Transverse colon (tissue), 4 donors: ENCODE measurements around the gene SOS1. TPM values are rescaled to one million over a fixed set of nuclear protein-coding genes. Genes with fewer than 3 reads are reported as not detected.

Experiments
- DNase-seq: peaks from one replicate; pipeline ENCODE4 v3.0.0-alpha.2; 2019
- H3K27ac ChIP-seq, 4 donors: fragments of 200-600 bp; sonication (generic); 2 replicates each; pipeline ENCODE4 v1.5.1; 2016 to 2018; ENCODE audit warnings: inconsistent platforms in 4 of 4
- H3K27me3 ChIP-seq: fragments of 200-600 bp; sonication (generic); 2 replicates; pipeline ENCODE4 v1.5.1; 2017; ENCODE audit warnings: inconsistent platforms
- H3K36me3 ChIP-seq, 4 donors: fragments of 200-600 bp; sonication (generic); 2 replicates each; pipeline ENCODE4 v1.5.1; 2017 to 2019; ENCODE audit warnings: inconsistent platforms in 4 of 4
- H3K4me1 ChIP-seq, 4 donors: fragments of 200-600 bp; sonication (generic); 2 replicates each; pipeline ENCODE4 v1.5.1; 2017 to 2020; ENCODE audit warnings: inconsistent platforms in 4 of 4
- H3K4me3 ChIP-seq, 4 donors: fragments of 200-600 bp; sonication (generic); 1 replicate in 1 of 4; 2 replicates in 3 of 4; pipeline versions ENCODE4 v1.5.1 to v1.6.1; 2017 to 2019; ENCODE audit warnings: inconsistent platforms in 4 of 4
- H3K9me3 ChIP-seq, 2 donors: fragments of 200-600 bp; sonication (generic); 2 replicates each; pipeline ENCODE4 v1.5.1; 2017 to 2019; ENCODE audit warnings: inconsistent platforms in 2 of 2
- EP300 ChIP-seq: sonication (generic); formaldehyde crosslinking; IDR thresholded peaks from one replicate; pipeline ENCODE4 v1.6.1; 2017; ENCODE audit warnings: antibody characterized with exemption, low read depth
- POLR2A ChIP-seq: fragments of 450-650 bp; IDR thresholded peaks from one replicate; pipeline ENCODE4 v1.6.1; 2016; ENCODE audit warnings: antibody characterized with exemption, mild to moderate bottlenecking, moderate library complexity
- POLR2AphosphoS5 ChIP-seq, 3 donors: sonication (generic); formaldehyde crosslinking; IDR thresholded peaks; one replicate each; pipeline ENCODE4 v1.6.1; 2016; ENCODE audit warnings: antibody characterized with exemption in 3 of 3
- WGBS, 2 donors: methylation state at CpG; one replicate each; pipeline ENCODE4 v1.1.5; 2018; ENCODE audit warnings: low coverage in 1 of 2; 5-methylcytosine and 5-hydroxymethylcytosine counted together
- in situ Hi-C, 4 donors: fragments of 200-750 bp; cut with MboI; loops; one replicate each; pipeline versions ENCODE4 v1.15.0 to v1.15.1; 2017; ENCODE audit warnings: low sequenced_read_pairs in 3 of 4, low pct_ligation_motif_present in 1 of 4, low pct_unique_long_range_greater_than_20kb in 1 of 4
- intact Hi-C: fragments of 100-400 bp; cut with DNase I; formaldehyde crosslinking; loops from one replicate; pipeline ENCODE4 v1.15.1; 2023; ENCODE audit warnings: low total_unique reads
- total RNA-seq, 4 donors: library from RNA; depleted of rRNA; stranded (reverse); fragments of >200 nt; gene quantifications; one replicate each; pipeline ENCODE4 v1.1.0, GENCODE V29; 2016
- TF ChIP-seq, protein P1 (sequence below), 5 experiments: fragments of 200-600 bp in 3 of 5; fragments of 450-650 bp in 2 of 5; sonication (generic) in 3 of 5; IDR thresholded peaks; 1 replicate in 2 of 5; 2 replicates in 3 of 5; pipeline ENCODE4 v1.5.1; 2016 to 2017; ENCODE audit warnings: antibody characterized with exemption in 5 of 5, inconsistent platforms in 3 of 5, mild to moderate bottlenecking in 2 of 5, moderate library complexity in 1 of 5

SOS1 gene
- total RNA-seq, 4 donors from 2014 or later: 13.9 to 43.8 (median 23.0) TPM

DNA sequence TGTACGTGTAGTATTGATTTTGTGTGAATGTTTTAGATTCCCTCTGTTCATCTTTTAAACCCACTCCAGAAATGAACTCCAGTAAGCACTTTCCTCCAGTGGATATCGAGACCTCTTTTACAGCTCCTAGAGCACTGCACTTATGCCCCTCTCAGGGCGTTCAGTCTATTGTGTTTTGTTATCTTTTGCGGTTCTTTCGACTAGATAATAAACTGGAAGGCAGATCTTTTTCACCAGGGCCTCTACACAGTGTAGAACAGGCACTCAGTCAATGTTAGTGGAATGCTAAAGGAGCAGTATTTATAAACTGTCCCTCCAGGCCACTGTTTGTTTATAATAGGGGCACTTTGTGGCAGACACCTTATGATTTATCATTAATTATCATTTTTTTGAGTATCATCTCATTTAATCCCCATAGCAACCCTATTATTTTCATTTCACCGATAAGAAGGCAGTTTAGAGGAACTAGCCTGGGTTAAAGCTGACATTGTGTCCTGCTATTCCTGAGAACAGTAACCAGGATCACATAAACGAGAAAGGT, 742 bp upstream of the SOS1 start:
- Histone ChIP-seq H3K27ac (peak overlapping the region; percentile 93 to 97 (median 97)), H3K36me3 (no peaks in the 10 kb centered on the region), H3K4me1 (peaks cover 18 to 62% (median 35%) of the 10 kb centered on the region in 4 donors), H3K4me3 (peak overlapping the region; percentile 76 to 99 (median 88)), H3K27me3 (no peaks in the 10 kb centered on the region), H3K9me3 (no peaks in the 10 kb centered on the region)
- 2 to 10% methylated on average over 7 of the region's 7 CpGs for WGBS, 2 donors
- TF ChIP-seq EP300 (no peak), POLR2A (no peak), POLR2AphosphoS5 (IDR thresholded peaks at IDR 0.05) (no peak)
- TF ChIP-seq, protein P1, sequence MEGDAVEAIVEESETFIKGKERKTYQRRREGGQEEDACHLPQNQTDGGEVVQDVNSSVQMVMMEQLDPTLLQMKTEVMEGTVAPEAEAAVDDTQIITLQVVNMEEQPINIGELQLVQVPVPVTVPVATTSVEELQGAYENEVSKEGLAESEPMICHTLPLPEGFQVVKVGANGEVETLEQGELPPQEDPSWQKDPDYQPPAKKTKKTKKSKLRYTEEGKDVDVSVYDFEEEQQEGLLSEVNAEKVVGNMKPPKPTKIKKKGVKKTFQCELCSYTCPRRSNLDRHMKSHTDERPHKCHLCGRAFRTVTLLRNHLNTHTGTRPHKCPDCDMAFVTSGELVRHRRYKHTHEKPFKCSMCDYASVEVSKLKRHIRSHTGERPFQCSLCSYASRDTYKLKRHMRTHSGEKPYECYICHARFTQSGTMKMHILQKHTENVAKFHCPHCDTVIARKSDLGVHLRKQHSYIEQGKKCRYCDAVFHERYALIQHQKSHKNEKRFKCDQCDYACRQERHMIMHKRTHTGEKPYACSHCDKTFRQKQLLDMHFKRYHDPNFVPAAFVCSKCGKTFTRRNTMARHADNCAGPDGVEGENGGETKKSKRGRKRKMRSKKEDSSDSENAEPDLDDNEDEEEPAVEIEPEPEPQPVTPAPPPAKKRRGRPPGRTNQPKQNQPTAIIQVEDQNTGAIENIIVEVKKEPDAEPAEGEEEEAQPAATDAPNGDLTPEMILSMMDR (IDR thresholded peaks at IDR 0.05): no peak
- no peak for DNase-seq
- in situ Hi-C loops: loop anchor here in 1 of 4 donors (10.0 kb wide), 1 partner anchor 103 kb away; no protein-coding TSS in a partner anchor
- intact Hi-C loops: loop anchor here (10.0 kb wide), 1 partner anchor 103 kb away; no protein-coding TSS in a partner anchor

DNA sequence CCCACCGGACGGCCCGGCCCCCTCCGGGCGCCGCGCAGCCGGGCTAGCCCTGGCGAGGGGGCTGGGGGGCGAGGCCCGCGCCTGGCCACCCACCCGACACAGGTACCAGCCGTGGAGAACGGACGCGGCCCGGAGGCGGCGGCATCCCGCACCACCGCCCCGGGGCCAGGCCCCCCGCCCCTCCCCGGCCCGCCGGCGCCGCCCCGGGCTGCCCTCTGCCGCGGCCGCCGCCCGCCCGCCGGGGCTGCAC, 405 bp downstream of the SOS1 start:
- Histone ChIP-seq H3K27me3 (no peaks in the 10 kb centered on the region), H3K27ac (peak overlapping the region; percentile 93 to 97 (median 97)), H3K36me3 (no peaks in the 10 kb centered on the region), H3K4me3 (peak overlapping the region in 3 of 4 donors; percentile 79 to 99 (median 98)), H3K4me1 (peaks cover 18 to 70% (median 35%) of the 10 kb centered on the region in 4 donors), H3K9me3 (no peaks in the 10 kb centered on the region)
- intact Hi-C loops (loop anchor here (10.0 kb wide), 1 partner anchor 104 kb away; no protein-coding TSS in a partner anchor), in situ Hi-C loops (loop anchor here in 1 of 4 donors (10.0 kb wide), 1 partner anchor 104 kb away; no protein-coding TSS in a partner anchor)
- 0% methylated on average over 7 of the region's 37 CpGs; no CpG with 5 or more reads in 1 of the 2 donors for WGBS, 2 donors
- DNase-seq: no peak
- TF ChIP-seq, protein P1 (IDR thresholded peaks at IDR 0.05): no peak
- TF ChIP-seq POLR2AphosphoS5 (IDR thresholded peaks at IDR 0.05) (no peak), EP300 (no peak), POLR2A (no peak)

DNA sequence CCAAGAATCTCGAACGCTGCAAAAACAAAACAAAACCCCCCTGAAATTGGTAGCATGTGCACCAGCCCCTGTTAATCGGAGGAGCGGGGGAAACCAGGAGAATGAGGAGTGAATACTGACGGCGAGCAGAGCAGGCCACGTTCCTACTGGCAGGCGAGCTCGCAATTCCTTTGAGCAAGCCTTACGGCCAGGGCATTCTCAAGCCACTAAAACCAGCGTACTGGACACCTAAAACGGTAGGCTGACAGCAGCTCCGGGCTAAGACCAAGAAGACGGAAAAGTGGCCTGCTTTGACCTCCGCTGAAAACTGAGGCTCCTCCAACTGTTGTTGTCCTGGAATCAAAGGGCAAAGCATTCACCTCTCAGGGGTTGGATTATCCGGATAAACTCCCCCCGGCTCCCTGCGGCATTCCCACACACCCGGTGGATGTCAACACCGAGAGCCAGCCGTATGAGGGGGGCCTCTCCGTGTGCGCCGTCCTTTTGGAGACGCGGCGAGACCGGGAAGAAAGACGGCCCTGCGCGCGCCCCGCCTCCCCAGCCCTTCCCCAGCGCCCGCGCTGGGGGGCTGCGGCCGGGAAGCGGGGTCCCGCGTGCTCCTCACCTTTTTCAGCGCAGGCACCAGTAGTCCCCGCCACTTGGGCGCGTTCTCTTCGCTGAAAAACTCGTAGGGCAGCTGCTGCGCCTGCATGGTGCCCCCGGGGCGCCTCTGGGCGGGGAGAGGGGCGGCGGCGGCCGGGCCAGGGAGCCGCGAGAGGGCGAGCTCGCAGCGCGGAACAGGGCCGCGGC, 925 bp downstream of the SOS1 start:
- in situ Hi-C loops (loop anchor here in 1 of 4 donors (10.0 kb wide), 1 partner anchor 105 kb away; no protein-coding TSS in a partner anchor), intact Hi-C loops (loop anchor here (10.0 kb wide), 1 partner anchor 105 kb away; no protein-coding TSS in a partner anchor)
- Histone ChIP-seq H3K27ac (peak overlapping the region; percentile 93 to 97 (median 97)), H3K4me3 (peak overlapping the region; percentile 79 to 99 (median 89)), H3K27me3 (no peaks in the 10 kb centered on the region), H3K4me1 (peaks cover 14 to 67% (median 38%) of the 10 kb centered on the region in 4 donors), H3K9me3 (no peaks in the 10 kb centered on the region), H3K36me3 (no peaks in the 10 kb centered on the region)
- 0% methylated on average over 2 to 42 of the region's 63 CpGs for WGBS, 2 donors
- TF ChIP-seq POLR2A (peak; percentile 21), EP300 (no peak), POLR2AphosphoS5 (IDR thresholded peaks at IDR 0.05) (peak in 1 of 3 donors; percentile 6)
- TF ChIP-seq, protein P1 (IDR thresholded peaks at IDR 0.05): peak in 3 of 5 experiments; percentile 11 to 27 (median 15)
- peak; percentile 61 for DNase-seq

DNA sequence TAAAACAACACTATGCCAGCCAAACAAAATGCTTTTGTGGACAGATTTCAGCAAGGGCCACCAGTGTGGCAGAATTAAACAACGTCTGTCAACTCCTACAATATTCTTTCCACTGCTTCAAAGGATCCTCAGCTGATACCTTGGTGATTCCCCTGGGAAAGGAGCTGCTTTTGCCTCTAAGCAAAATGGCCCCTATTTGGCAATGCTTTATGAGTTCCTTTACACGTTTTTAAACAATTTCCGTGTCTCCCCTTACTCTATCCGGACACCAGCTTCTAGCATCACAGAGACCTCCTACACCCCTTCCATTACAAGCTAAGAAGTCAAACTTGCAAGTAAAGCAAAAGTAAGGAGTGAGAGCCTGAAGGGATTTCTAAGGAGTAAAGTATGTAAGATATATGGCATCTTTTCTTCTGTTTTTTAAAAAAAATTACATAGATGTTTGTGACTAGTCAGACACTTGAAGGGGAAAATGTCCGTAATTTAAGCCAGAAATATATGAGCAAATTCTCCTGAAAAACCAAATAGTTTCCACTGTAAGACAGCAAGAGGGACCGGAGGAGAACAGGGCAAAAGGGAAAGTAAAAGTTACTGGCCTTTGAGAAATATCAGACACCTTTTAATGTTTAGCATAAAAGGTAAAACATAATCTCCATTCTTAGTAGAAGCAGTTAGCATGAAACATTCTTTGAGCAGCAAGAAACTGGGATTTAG, 1.9 kb downstream of the SOS1 start:
- Histone ChIP-seq H3K27ac (peak overlapping the region; percentile 93 to 97 (median 97)), H3K9me3 (no peaks in the 10 kb centered on the region), H3K4me1 (peaks cover 14 to 66% (median 39%) of the 10 kb centered on the region in 4 donors), H3K27me3 (no peaks in the 10 kb centered on the region), H3K4me3 (peak overlapping the region; percentile 79 to 99 (median 89)), H3K36me3 (no peaks in the 10 kb centered on the region)
- WGBS, 2 donors: 1 to 7% methylated on average over 6 of the region's 6 CpGs
- in situ Hi-C loops (no loop called here), intact Hi-C loops (no loop called here)
- no peak for TF ChIP-seq POLR2AphosphoS5 (IDR thresholded peaks at IDR 0.05)
- no peak for TF ChIP-seq EP300
- DNase-seq: no peak
